NCI-H2227 (cell line): Measurements from ENCODE around the gene TMEM17.

Source experiments
- DNase-seq: peaks from one replicate; lab custom pipeline; 2025; ENCODE audit not compliant: unreplicated experiment; lab: John Stamatoyannopoulos, UW

The TMEM17 gene

GRCh38 chr2:62474176-62474575, 31.8 kb downstream of the TMEM17 start:
- no peak for DNase-seq

GRCh38 chr2:62473246-62473827, 32.7 kb downstream of the TMEM17 start:
- DNase-seq: no peak

GRCh38 chr2:62472312-62472711, 33.7 kb downstream of the TMEM17 start:
- DNase-seq: no peak

- DNase-seq: no peak
These were observed 34.2 kb downstream of the TMEM17 start for GRCh38 chr2:62471816-62472215.

GRCh38 chr2:62471404-62471803, 34.6 kb downstream of the TMEM17 start:
- DNase-seq: no peak

GRCh38 chr2:62469548-62469947, 36.4 kb downstream of the TMEM17 start:
- no peak for DNase-seq

GRCh38 chr2:62469114-62469513, 36.9 kb downstream of the TMEM17 start:
- no peak for DNase-seq

GRCh38 chr2:62467475-62468321, 38.3 kb downstream of the TMEM17 start:
- no peak for DNase-seq

GRCh38 chr2:62467100-62467474, 38.9 kb downstream of the TMEM17 start:
- DNase-seq: no peak

GRCh38 chr2:62466503-62466854, 39.5 kb downstream of the TMEM17 start:
- DNase-seq: no peak

GRCh38 chr2:62465741-62466502, 40.1 kb downstream of the TMEM17 start:
- DNase-seq: no peak

- no peak for DNase-seq
These were observed 40.8 kb downstream of the TMEM17 start for GRCh38 chr2:62465039-62465740.

GRCh38 chr2:62464221-62465007, 41.6 kb downstream of the TMEM17 start:
- DNase-seq: no peak

GRCh38 chr2:62462211-62462610, 43.8 kb downstream of the TMEM17 start:
- no peak for DNase-seq

GRCh38 chr2:62461707-62462106, 44.3 kb downstream of the TMEM17 start:
- no peak for DNase-seq

- no peak for DNase-seq
These were observed 44.9 kb downstream of the TMEM17 start for GRCh38 chr2:62461017-62461553.

- no peak for DNase-seq
These were observed 45.8 kb downstream of the TMEM17 start for GRCh38 chr2:62460175-62460574.

GRCh38 chr2:62459672-62460071, 46.3 kb downstream of the TMEM17 start:
- DNase-seq: no peak

GRCh38 chr2:62459106-62459505, 46.9 kb downstream of the TMEM17 start:
- DNase-seq: no peak

- no peak for DNase-seq
These were observed 47.3 kb downstream of the TMEM17 start for GRCh38 chr2:62458671-62459081.
